Upper lobe of left lung (tissue), 6 donors: Measurements from ENCODE around the gene CSK. TPM values are rescaled to one million over a fixed set of nuclear protein-coding genes. Genes with fewer than 3 reads are reported as not detected.
A peak's percentile ranks its signal among the peaks of the same experiment; 100 is the strongest.

Experiments used
- ATAC-seq, 2 donors: fragments of 200-7000 bp; cut with Tn5 transposase; one replicate each; pipeline ENCODE4 v1.9.1; 2022; ENCODE audit warnings: mild to moderate bottlenecking in 2 of 2, moderate library complexity in 2 of 2; ENCODE audit not compliant: low FRiP score in 2 of 2
- DNase-seq, 2 donors: peaks; one replicate each; pipeline ENCODE4 v3.0.0-alpha.2; 2019 to 2020
- H3K27ac ChIP-seq, 4 donors: fragments of 200-600 bp; sonication (generic); one replicate each; pipeline ENCODE4 v1.5.1; 2016 to 2019
- H3K27me3 ChIP-seq, 4 donors: fragments of 200-600 bp; sonication (generic); one replicate each; pipeline ENCODE4 v1.5.1; 2017 to 2019
- H3K36me3 ChIP-seq, 4 donors: fragments of 200-600 bp; sonication (generic); one replicate each; pipeline ENCODE4 v1.5.1; 2016 to 2019
- H3K4me1 ChIP-seq, 4 donors: fragments of 200-600 bp; sonication (generic); one replicate each; pipeline ENCODE4 v1.5.1; 2018 to 2019
- H3K4me3 ChIP-seq, 4 donors: fragments of 200-600 bp; sonication (generic); one replicate each; pipeline ENCODE4 v1.5.1; 2017 to 2019; ENCODE audit warnings: mild to moderate bottlenecking in 2 of 4, moderate library complexity in 1 of 4
- H3K9me3 ChIP-seq, 4 donors: fragments of 200-600 bp; sonication (generic); one replicate each; pipeline ENCODE4 v1.5.1; 2018 to 2019
- EP300 ChIP-seq, 4 donors: sonication (generic); formaldehyde crosslinking; IDR thresholded peaks; one replicate each; pipeline ENCODE4 v1.5.1; 2017; ENCODE audit warnings: antibody characterized with exemption in 4 of 4, control low read depth in 2 of 4
- POLR2A ChIP-seq, 4 donors: fragments of 450-650 bp; IDR thresholded peaks; one replicate each; pipeline ENCODE4 v1.5.1; 2016 to 2017; ENCODE audit warnings: antibody characterized with exemption in 4 of 4, mild to moderate bottlenecking in 2 of 4
- POLR2AphosphoS5 ChIP-seq, 2 donors: sonication (generic); formaldehyde crosslinking; IDR thresholded peaks; one replicate each; pipeline ENCODE4 v1.5.1; 2017; ENCODE audit warnings: antibody characterized with exemption in 2 of 2
- WGBS, 2 donors: methylation state at CpG; one replicate each; pipeline ENCODE4 v1.1.5; 2017 to 2018; 5-methylcytosine and 5-hydroxymethylcytosine counted together
- total RNA-seq, 6 donors: library from RNA; depleted of rRNA in 4 of 6; stranded (reverse); fragments of >200 nt in 4 of 6; gene quantifications; one replicate each; pipeline versions ENCODE4 v1.1.0 to v1.2.1, GENCODE V29; 2016 to 2021
- TF ChIP-seq, protein P1 (sequence below), 6 experiments: fragments of 450-650 bp in 4 of 6; fragments of 200-600 bp in 2 of 6; sonication (generic) in 2 of 6; IDR thresholded peaks; one replicate each; pipeline ENCODE4 v1.5.1; 2016 to 2019; ENCODE audit warnings: antibody characterized with exemption in 6 of 6
- donor health status: DM: no; HTN: no; CAD: no; lungs with moderate emphysema.
- donor health status: DM: no; HTN: yes; CAD: no; lungs with severe emphysema.

The CSK gene
- total RNA-seq, 6 donors from 2014 or later, result 32.7 to 104 (median 64.8) TPM

DNA sequence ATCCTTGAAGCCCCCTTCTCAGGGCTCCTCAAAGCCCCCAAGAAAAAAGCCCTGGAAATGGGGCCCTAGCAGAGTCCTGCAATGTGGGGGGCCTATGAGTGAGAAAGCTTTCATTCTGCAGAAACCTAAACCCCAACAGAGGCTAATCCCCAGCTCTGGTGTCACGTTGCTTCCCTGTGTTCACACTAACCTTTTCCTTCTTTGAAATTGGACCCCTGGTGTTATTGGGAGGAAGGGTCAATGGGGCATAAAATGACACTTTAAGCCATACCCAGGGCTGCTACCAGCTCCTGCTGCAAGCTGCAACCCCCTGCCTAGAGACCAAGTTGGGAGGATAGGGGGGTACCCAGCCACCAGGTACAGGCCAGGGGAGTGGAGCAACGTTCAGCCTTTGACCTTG, 31.1 kb upstream of the CSK start:
- ATAC-seq, result no peak
- 42 to 80% methylated on average over 2 of the region's 2 CpGs for WGBS, 2 donors
- no peaks in the 10 kb centered on the region for H3K36me3 ChIP-seq
- no peak overlapping the region for H3K27ac ChIP-seq
- H3K9me3 ChIP-seq, result no peaks in the 10 kb centered on the region
- no peaks in the 10 kb centered on the region for H3K27me3 ChIP-seq
- TF ChIP-seq, protein P1, sequence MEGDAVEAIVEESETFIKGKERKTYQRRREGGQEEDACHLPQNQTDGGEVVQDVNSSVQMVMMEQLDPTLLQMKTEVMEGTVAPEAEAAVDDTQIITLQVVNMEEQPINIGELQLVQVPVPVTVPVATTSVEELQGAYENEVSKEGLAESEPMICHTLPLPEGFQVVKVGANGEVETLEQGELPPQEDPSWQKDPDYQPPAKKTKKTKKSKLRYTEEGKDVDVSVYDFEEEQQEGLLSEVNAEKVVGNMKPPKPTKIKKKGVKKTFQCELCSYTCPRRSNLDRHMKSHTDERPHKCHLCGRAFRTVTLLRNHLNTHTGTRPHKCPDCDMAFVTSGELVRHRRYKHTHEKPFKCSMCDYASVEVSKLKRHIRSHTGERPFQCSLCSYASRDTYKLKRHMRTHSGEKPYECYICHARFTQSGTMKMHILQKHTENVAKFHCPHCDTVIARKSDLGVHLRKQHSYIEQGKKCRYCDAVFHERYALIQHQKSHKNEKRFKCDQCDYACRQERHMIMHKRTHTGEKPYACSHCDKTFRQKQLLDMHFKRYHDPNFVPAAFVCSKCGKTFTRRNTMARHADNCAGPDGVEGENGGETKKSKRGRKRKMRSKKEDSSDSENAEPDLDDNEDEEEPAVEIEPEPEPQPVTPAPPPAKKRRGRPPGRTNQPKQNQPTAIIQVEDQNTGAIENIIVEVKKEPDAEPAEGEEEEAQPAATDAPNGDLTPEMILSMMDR (IDR thresholded peaks at IDR 0.05), result no peak
- TF ChIP-seq POLR2A (IDR thresholded peaks at IDR 0.05) (no peak), POLR2AphosphoS5 (IDR thresholded peaks at IDR 0.05) (no peak), EP300 (IDR thresholded peaks at IDR 0.05) (no peak)
- H3K4me3 ChIP-seq, result no peak overlapping the region
- DNase-seq, result no peak
- H3K4me1 ChIP-seq, result no peaks in the 10 kb centered on the region

DNA sequence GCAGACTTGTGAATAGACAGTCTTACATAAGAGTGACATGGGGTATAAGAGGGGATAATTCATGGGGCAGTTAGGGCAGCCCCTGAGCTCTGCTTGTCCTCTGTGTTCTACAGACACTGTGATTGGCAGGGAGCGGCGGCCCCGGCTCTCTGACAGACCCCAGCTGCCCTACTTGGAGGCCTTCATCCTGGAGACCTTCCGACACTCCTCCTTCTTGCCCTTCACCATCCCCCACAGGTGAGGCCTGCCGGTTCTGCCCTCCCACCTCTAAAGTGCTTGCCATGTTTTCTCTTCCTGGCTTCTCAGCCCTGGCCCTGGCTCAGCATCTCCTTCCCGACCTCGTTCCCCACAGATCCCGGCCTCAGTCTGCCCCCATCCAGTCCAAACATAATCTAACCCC, 29.9 kb upstream of the CSK start:
- Histone ChIP-seq H3K36me3 (no peaks in the 10 kb centered on the region), H3K4me1 (no peaks in the 10 kb centered on the region), H3K27me3 (no peaks in the 10 kb centered on the region), H3K9me3 (no peaks in the 10 kb centered on the region), H3K27ac (no peak overlapping the region), H3K4me3 (no peak overlapping the region)
- TF ChIP-seq POLR2A (IDR thresholded peaks at IDR 0.05) (no peak), POLR2AphosphoS5 (IDR thresholded peaks at IDR 0.05) (no peak), EP300 (IDR thresholded peaks at IDR 0.05) (no peak)
- TF ChIP-seq, protein P1 (IDR thresholded peaks at IDR 0.05), result no peak
- ATAC-seq, result no peak
- 65 to 83% methylated on average over 8 of the region's 8 CpGs for WGBS, 2 donors
- DNase-seq, result peak in 1 of 2 donors; percentile 50

DNA sequence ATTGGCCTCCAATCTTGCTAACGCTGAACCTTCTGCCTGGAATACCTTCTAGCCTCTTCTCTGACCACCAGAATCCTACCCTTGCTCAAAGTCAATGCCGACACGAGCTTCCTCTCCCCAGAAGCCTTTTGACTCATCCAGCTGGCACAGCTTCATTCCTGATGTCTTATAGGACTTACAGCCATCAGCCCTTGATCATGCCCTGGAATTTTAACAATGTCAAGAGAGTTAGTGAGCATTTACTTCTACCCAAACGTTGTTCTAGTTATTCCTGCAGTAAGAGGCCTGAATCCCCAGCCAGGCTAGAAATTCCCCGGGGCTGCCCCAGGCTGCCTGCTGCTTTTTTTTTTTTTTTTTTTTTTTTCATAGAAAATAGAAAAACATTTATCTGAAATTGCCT, 29.3 kb upstream of the CSK start:
- no peaks in the 10 kb centered on the region for H3K36me3 ChIP-seq
- peak overlapping the region in 1 of 4 donors; percentile 34 for H3K27ac ChIP-seq
- no peak for TF ChIP-seq EP300 (IDR thresholded peaks at IDR 0.05)
- 55 to 63% methylated on average over 5 of the region's 5 CpGs for WGBS, 2 donors
- H3K27me3 ChIP-seq, result no peaks in the 10 kb centered on the region
- H3K4me1 ChIP-seq, result no peaks in the 10 kb centered on the region
- DNase-seq (no peak), ATAC-seq (peak in 1 of 2 donors; percentile 38)
- no peaks in the 10 kb centered on the region for H3K9me3 ChIP-seq
- H3K4me3 ChIP-seq, result no peak overlapping the region

DNA sequence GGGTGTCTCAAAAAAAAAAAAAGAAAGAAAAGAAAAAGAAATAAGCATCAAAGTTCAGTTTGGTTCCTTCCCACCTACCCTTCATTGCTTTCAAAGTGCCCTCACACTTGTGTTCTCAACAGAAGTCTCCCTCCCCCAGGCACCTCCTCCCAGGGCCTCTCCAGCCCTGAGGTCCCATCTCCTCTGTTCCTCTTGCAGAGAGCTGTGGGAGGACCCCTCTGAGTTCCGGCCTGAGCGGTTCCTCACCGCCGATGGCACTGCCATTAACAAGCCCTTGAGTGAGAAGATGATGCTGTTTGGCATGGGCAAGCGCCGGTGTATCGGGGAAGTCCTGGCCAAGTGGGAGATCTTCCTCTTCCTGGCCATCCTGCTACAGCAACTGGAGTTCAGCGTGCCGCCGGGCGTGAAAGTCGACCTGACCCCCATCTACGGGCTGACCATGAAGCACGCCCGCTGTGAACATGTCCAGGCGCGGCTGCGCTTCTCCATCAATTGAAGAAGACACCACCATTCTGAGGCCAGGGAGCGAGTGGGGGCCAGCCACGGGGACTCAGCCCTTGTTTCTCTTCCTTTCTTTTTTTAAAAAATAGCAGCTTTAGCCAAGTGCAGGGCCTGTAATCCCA, 27.2 kb upstream of the CSK start:
- H3K9me3 ChIP-seq, result no peaks in the 10 kb centered on the region
- no peak overlapping the region for H3K27ac ChIP-seq
- TF ChIP-seq POLR2AphosphoS5 (IDR thresholded peaks at IDR 0.05) (no peak), EP300 (IDR thresholded peaks at IDR 0.05) (no peak)
- H3K4me3 ChIP-seq, result no peak overlapping the region
- WGBS, 2 donors, result 87 to 92% methylated on average over 20 of the region's 20 CpGs
- no peaks in the 10 kb centered on the region for H3K27me3 ChIP-seq
- peak in 1 of 2 donors; percentile 75 for DNase-seq
- no peaks in the 10 kb centered on the region for H3K36me3 ChIP-seq
- H3K4me1 ChIP-seq, result no peaks in the 10 kb centered on the region
- ATAC-seq, result no peak

- no peaks in the 10 kb centered on the region for H3K9me3 ChIP-seq
- no peaks in the 10 kb centered on the region for H3K27me3 ChIP-seq
- 96% methylated on average over 8 of the region's 8 CpGs for WGBS, 2 donors
- H3K4me1 ChIP-seq, result peaks cover 9 to 12% (median 12%) of the 10 kb centered on the region in 4 donors
- TF ChIP-seq, protein P1 (IDR thresholded peaks at IDR 0.05), result no peak
- TF ChIP-seq POLR2AphosphoS5 (IDR thresholded peaks at IDR 0.05), result no peak
- TF ChIP-seq POLR2A (IDR thresholded peaks at IDR 0.05), result no peak
- TF ChIP-seq EP300 (IDR thresholded peaks at IDR 0.05), result no peak
- no peak for DNase-seq
- H3K4me3 ChIP-seq, result no peak overlapping the region
- no peaks in the 10 kb centered on the region for H3K36me3 ChIP-seq
- no peak overlapping the region for H3K27ac ChIP-seq
- no peak for ATAC-seq
Measured at GRCh38 chr15:74758736-74759135, 23.1 kb upstream of the CSK start.

DNA sequence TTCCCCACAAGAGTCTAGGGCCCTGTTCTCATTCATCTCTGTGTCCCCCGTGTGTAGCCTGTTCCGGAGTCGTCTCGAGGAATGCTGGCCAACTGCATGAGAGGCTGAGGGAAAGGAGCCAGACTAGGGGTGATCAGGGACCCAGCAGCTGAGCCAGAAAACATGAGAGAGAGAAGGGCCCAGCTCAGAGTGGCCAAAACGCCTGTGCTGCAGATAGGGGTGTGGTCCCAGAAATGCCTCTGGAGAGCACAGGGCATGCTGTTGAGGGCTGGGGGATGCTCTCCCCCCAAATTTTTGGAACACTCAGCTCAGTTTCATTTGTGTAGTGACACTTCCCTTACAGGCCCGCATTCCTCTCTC, 19.1 kb upstream of the CSK start:
- Histone ChIP-seq H3K9me3 (no peaks in the 10 kb centered on the region), H3K4me1 (peaks cover 9 to 14% (median 12%) of the 10 kb centered on the region in 4 donors), H3K27ac (peak overlapping the region; percentile 15 to 79 (median 64)), H3K36me3 (no peaks in the 10 kb centered on the region), H3K4me3 (no peak overlapping the region), H3K27me3 (no peaks in the 10 kb centered on the region)
- 17 to 47% methylated on average over 2 to 6 of the region's 6 CpGs for WGBS, 2 donors
- no peak for TF ChIP-seq POLR2AphosphoS5 (IDR thresholded peaks at IDR 0.05)
- TF ChIP-seq EP300 (IDR thresholded peaks at IDR 0.05), result no peak
- TF ChIP-seq, protein P1 (IDR thresholded peaks at IDR 0.05), result no peak
- no peak for TF ChIP-seq POLR2A (IDR thresholded peaks at IDR 0.05)
- no peak for DNase-seq
- ATAC-seq, result no peak
